Psoas muscle (tissue), 8 donors: Measurements from ENCODE around the gene ASH1L. TPM values are rescaled to one million over a fixed set of nuclear protein-coding genes. Genes with fewer than 3 reads are reported as not detected.
A peak's percentile ranks its signal among the peaks of the same experiment; 100 is the strongest.

Source experiments
- ATAC-seq, 4 donors: fragments of 200-7000 bp; cut with Tn5 transposase; one replicate each; pipeline ENCODE4 v1.9.1; 2020; ENCODE audit warnings: moderate library complexity in 3 of 4, mild to moderate bottlenecking in 2 of 4
- DNase-seq, 2 donors: peaks; one replicate each; pipeline ENCODE4 v3.0.0-alpha.2; 2020
- H3K27ac ChIP-seq: fragments of 200-600 bp; one replicate; pipeline ENCODE4 v1.8.0; 2022
- H3K27me3 ChIP-seq, 3 donors: fragments of 200-600 bp in 1 of 3; one replicate each; pipeline versions ENCODE4 v1.6.1 to v1.8.0; 2013 to 2022; ENCODE audit warnings: low read length in 2 of 3, mild to moderate bottlenecking in 2 of 3, moderate library complexity in 1 of 3; ENCODE audit not compliant: insufficient read depth in 3 of 3
- H3K36me3 ChIP-seq, 2 donors: fragments of 200-600 bp in 1 of 2; one replicate each; pipeline versions ENCODE4 v1.6.1 to v1.8.0; 2013 to 2022; ENCODE audit warnings: low read depth in 1 of 2, mild to moderate bottlenecking in 1 of 2, moderate library complexity in 1 of 2; ENCODE audit not compliant: insufficient read depth in 1 of 2
- H3K4me1 ChIP-seq: fragments of 200-600 bp; one replicate; pipeline ENCODE4 v1.8.0; 2022
- H3K4me3 ChIP-seq: fragments of 200-600 bp; one replicate; pipeline ENCODE4 v1.8.0; 2022; ENCODE audit warnings: mild to moderate bottlenecking
- H3K9me3 ChIP-seq: fragments of 200-600 bp; one replicate; pipeline ENCODE4 v1.8.0; 2022
- WGBS, 3 donors: extraction: QIAGEN DNeasy Blood & Tissue Kit; methylation state at CpG; one replicate each; pipeline versions ENCODE4 v1.1.6 to v1.1.7; 2013; 5-methylcytosine and 5-hydroxymethylcytosine counted together
- intact Hi-C, 2 donors: fragments of 100-400 bp; cut with DNase I; formaldehyde crosslinking; loops; one replicate each; pipeline versions ENCODE4 v1.11.0 to v1.14.2; 2022
- polyA plus RNA-seq, 3 donors: library from polyadenylated mRNA; stranded (reverse); fragments of 200-250 nt; gene quantifications; one replicate each; pipeline ENCODE4 v1.2.3, GENCODE V29; 2013
- total RNA-seq, 4 donors: library from RNA; stranded (reverse); fragmentation: NEBNext Ultra II Directional in 2 of 4; extraction: Animal tissue kit (Norgen Biotek cat#: 25700) in 2 of 4; gene quantifications; one replicate each; pipeline versions ENCODE4 v1.2.1 to v1.2.4, GENCODE V29; 2021 to 2023
- TF ChIP-seq, protein P1 (sequence below): fragments of 200-600 bp; IDR thresholded peaks from one replicate; pipeline ENCODE4 v1.8.0; 2022; ENCODE audit warnings: antibody characterized with exemption
- donor health status: healthy with polysubstance abuse.
- donor health status: DM: no; HTN: no; CAD: no; lungs with moderate emphysema.
- donor health status: Bipolar disorder and iron deficiency.
- donor health status: healthy.
- donor health status: DM: yes; HTN: yes; CAD: no.
- donor health status: DM: no; HTN: no; CAD: no.
- donor health status: DM: no; HTN: no; CAD: no.
- donor health status: DM: yes; HTN: yes; CAD: no.

Gene ASH1L
- total and polyA plus RNA-seq, 7 donors: 6.5 to 52.0 (median 41.6) TPM

DNA sequence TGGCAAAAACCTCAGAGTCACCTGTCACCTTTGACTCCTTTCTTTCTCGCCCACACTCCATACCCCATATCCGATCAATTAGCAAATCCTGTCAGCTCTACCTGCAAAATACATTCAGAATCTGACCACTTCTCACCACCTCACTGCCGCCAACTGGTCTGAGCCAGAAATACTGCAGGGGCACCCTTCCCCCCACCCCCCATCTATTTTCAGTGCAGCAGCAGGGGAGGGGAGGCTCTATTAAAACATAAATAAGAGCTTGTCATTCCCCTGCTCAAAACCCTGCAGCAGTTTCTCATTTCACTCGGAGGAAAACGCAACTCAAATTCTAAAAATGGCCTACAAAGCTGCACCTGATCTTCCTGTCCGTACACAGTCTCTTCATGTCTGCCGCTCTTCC is 265.2 kb downstream of the ASH1L start:
- WGBS, 3 donors: 39 to 52% (median 47%) methylated on average over 7 of the region's 7 CpGs
- Histone ChIP-seq H3K4me1 (no peaks in the 10 kb centered on the region), H3K36me3 (no peaks in the 10 kb centered on the region), H3K27me3 (peaks cover 0 to 23% (median 5%) of the 10 kb centered on the region in 3 donors), H3K27ac (no peak overlapping the region), H3K4me3 (no peak overlapping the region), H3K9me3 (no peaks in the 10 kb centered on the region)
- intact Hi-C loops: no loop called here
- ATAC-seq (no peak), DNase-seq (no peak)
- TF ChIP-seq, protein P1, sequence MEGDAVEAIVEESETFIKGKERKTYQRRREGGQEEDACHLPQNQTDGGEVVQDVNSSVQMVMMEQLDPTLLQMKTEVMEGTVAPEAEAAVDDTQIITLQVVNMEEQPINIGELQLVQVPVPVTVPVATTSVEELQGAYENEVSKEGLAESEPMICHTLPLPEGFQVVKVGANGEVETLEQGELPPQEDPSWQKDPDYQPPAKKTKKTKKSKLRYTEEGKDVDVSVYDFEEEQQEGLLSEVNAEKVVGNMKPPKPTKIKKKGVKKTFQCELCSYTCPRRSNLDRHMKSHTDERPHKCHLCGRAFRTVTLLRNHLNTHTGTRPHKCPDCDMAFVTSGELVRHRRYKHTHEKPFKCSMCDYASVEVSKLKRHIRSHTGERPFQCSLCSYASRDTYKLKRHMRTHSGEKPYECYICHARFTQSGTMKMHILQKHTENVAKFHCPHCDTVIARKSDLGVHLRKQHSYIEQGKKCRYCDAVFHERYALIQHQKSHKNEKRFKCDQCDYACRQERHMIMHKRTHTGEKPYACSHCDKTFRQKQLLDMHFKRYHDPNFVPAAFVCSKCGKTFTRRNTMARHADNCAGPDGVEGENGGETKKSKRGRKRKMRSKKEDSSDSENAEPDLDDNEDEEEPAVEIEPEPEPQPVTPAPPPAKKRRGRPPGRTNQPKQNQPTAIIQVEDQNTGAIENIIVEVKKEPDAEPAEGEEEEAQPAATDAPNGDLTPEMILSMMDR: no peak

DNA sequence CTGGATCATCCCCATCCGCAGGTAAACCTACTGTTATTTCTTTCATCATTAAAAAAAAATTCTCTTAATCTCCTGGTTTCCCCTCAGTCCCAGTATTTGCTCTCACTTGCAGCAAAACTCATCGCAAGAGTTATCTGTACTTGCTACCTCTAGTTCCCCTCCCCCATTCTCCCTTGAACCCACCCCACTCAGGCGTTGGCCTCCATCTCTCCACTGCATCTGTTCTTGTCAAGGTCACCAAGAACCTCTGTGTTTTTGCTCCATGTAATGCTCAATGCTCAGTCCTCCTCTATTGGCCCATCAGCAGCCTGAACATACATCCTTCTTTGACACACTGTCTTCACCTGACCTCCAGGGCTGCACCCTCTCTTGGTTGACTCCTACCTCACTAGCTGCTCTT is 265.9 kb downstream of the ASH1L start:
- Histone ChIP-seq H3K27me3 (peaks cover 0 to 23% (median 5%) of the 10 kb centered on the region in 3 donors), H3K27ac (no peak overlapping the region), H3K4me1 (no peaks in the 10 kb centered on the region), H3K9me3 (no peaks in the 10 kb centered on the region), H3K36me3 (no peaks in the 10 kb centered on the region), H3K4me3 (no peak overlapping the region)
- WGBS, 3 donors: 73 to 86% (median 84%) methylated on average over 3 of the region's 3 CpGs
- TF ChIP-seq, protein P1: no peak
- DNase-seq (no peak), ATAC-seq (no peak)
- intact Hi-C loops: no loop called here

DNA sequence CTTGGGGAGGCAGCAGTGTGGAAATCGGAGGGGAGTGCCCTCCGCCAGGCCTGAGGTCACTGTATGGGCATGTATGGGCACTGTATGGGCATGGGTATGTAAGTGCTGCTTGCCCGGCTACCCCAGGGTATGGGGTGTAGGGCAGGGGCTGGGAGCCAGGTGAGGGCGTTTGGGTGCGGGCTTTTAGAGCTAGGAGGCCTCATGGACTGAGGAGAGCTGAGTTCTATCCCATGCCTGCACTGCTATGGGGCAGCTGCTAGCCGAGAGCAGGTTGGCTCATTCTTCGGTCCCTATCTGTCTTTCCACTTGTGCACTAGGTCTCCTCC is 266.7 kb downstream of the ASH1L start:
- 77 to 81% (median 78%) methylated on average over 7 of the region's 7 CpGs for WGBS, 3 donors
- H3K9me3 ChIP-seq: no peaks in the 10 kb centered on the region
- intact Hi-C loops: no loop called here
- no peak overlapping the region for H3K4me3 ChIP-seq
- ATAC-seq (no peak), DNase-seq (no peak)
- peaks cover 0 to 23% (median 5%) of the 10 kb centered on the region in 3 donors for H3K27me3 ChIP-seq
- no peaks in the 10 kb centered on the region for H3K36me3 ChIP-seq
- TF ChIP-seq, protein P1: no peak
- no peaks in the 10 kb centered on the region for H3K4me1 ChIP-seq
- no peak overlapping the region for H3K27ac ChIP-seq

DNA sequence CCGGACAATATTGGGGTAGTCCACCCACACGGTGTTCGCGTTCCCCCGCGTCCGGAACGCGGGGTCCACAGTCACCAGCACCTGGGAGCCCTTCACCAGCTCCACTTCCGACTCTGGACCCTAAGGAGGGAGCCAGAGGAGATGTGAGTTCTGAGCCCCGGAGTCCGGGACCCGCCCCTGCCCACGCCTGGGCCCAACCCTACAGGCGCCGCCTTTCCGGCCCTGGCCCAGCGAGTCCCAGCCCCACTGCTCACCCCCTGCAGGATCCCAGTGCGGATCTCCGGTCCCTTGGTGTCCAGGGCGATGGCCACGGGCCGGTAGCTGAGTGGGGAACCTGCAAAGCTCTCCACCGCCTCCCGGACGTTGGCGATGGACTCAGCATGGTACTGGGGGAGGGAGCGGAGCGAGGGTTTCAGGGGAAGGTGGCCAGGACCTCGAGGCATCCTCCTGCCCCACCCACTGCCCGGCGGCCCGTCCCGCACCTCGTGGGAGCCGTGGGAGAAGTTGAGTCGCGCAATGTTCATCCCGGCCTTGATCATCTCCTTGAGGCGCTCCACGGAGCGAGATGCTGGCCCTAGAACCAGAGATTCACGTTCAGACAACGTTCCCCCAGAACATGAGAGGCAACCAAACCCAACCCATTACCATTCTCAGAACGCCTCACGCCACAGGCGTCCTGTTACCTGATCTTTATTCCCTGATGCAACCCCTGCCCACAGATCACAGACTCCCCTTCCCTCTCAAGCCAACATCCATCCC is 267.2 kb downstream of the ASH1L start:
- Histone ChIP-seq H3K9me3 (no peaks in the 10 kb centered on the region), H3K27ac (no peak overlapping the region), H3K4me1 (no peaks in the 10 kb centered on the region), H3K27me3 (peaks cover 0 to 23% (median 5%) of the 10 kb centered on the region in 3 donors), H3K36me3 (no peaks in the 10 kb centered on the region), H3K4me3 (peak overlapping the region; percentile 8)
- intact Hi-C loops: no loop called here
- TF ChIP-seq, protein P1: no peak
- ATAC-seq: peak in 3 of 4 donors; percentile 16 to 34 (median 26)
- DNase-seq: no peak
- WGBS, 3 donors: 10 to 11% (median 11%) methylated on average over 41 to 47 of the region's 47 CpGs
